Activated naive CD8-positive, alpha-beta T cell treated with anti-CD3 and anti-CD28 coated beads, Interleukin-2, amount 50 U/mL, for 24 hours (primary cell): ENCODE data around the gene MYO1B.

Source experiments
- ATAC-seq: fragments of 150-1000 bp; cut with Tn5 transposase; one replicate; pipeline ENCODE4 v1.10.0; 2021
- DNase-seq: peaks from one replicate; pipeline ENCODE4 v3.0.0; 2021
- H3K27ac Mint-ChIP-seq: one replicate; pipeline ENCODE4 v1.8.0; 2021; ENCODE audit warnings: mild to moderate bottlenecking, mixed read lengths
- H3K27me3 Mint-ChIP-seq: one replicate; pipeline ENCODE4 v1.8.0; 2021; ENCODE audit warnings: mixed read lengths
- H3K36me3 Mint-ChIP-seq: one replicate; pipeline ENCODE4 v1.8.0; 2021; ENCODE audit warnings: low read depth, mixed read lengths
- H3K4me1 Mint-ChIP-seq: one replicate; pipeline ENCODE4 v1.8.0; 2021; ENCODE audit warnings: mixed read lengths
- H3K4me3 Mint-ChIP-seq: one replicate; pipeline ENCODE4 v1.8.0; 2021; ENCODE audit warnings: mild to moderate bottlenecking, moderate library complexity, mixed read lengths
- H3K9me3 Mint-ChIP-seq: one replicate; pipeline ENCODE4 v1.8.0; 2021; ENCODE audit warnings: mixed read lengths

MYO1B gene

GRCh38 chr2:191411472-191411871 is 166.3 kb downstream of the MYO1B start:
- ATAC-seq = no peak
- DNase-seq = no peak
- peaks cover 25% of the 10 kb centered on the region for H3K36me3 Mint-ChIP-seq
- H3K4me1 Mint-ChIP-seq = peaks cover 1% of the 10 kb centered on the region
- H3K9me3 Mint-ChIP-seq = no peaks in the 10 kb centered on the region
- H3K27me3 Mint-ChIP-seq = no peaks in the 10 kb centered on the region
- H3K27ac Mint-ChIP-seq = no peak overlapping the region
- no peak overlapping the region for H3K4me3 Mint-ChIP-seq

DNA sequence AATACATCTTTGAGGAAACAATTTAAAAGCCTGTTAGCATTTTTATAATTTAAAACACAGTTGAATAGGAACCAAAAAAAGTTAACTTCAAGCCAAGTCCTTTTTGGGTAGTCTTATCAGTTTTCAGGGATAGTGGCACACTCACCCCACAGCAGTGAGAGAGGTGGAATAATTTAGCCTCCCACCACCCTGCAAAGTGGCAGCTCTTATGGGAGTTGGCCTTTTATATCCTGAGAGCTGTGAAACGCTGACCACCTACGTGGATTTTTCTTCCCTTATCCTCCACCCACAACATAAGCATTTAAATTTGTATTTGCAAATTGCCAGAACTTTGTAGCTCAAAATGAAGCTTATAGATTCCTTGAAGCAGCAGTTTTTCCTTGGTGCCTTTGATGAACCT is 167.1 kb downstream of the MYO1B start:
- no peak overlapping the region for H3K27ac Mint-ChIP-seq
- ATAC-seq (no peak), DNase-seq (no peak)
- no peaks in the 10 kb centered on the region for H3K9me3 Mint-ChIP-seq
- H3K36me3 Mint-ChIP-seq = peaks cover 25% of the 10 kb centered on the region
- no peak overlapping the region for H3K4me3 Mint-ChIP-seq
- peaks cover 1% of the 10 kb centered on the region for H3K4me1 Mint-ChIP-seq
- H3K27me3 Mint-ChIP-seq = no peaks in the 10 kb centered on the region

DNA sequence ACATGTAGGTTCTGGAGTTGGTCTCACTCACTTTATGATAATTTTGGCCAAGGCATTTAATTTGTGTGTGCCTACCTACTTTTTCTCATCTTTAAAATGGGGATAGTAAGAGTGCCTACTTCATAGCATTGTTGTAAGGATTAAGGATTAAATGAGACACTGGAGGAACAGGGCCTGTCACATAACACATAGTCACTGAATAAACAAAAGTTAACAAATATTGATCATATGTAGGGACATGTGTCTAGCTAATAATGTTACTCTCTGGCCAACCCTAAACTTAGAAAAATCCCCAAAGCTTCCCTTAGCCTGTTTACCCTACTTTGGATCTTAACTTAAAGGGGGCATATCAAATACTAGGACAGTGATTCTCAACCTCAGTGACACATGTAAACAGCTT is 169.9 kb downstream of the MYO1B start:
- ATAC-seq (no peak), DNase-seq (no peak)
- Mint-ChIP-seq H3K36me3 (peaks cover 15% of the 10 kb centered on the region), H3K27me3 (no peaks in the 10 kb centered on the region), H3K4me1 (peaks cover 1% of the 10 kb centered on the region), H3K9me3 (no peaks in the 10 kb centered on the region), H3K4me3 (no peak overlapping the region), H3K27ac (no peak overlapping the region)

GRCh38 chr2:191415858-191416257 is 170.7 kb downstream of the MYO1B start:
- no peak for ATAC-seq
- H3K9me3 Mint-ChIP-seq = no peaks in the 10 kb centered on the region
- H3K36me3 Mint-ChIP-seq = peaks cover 12% of the 10 kb centered on the region
- no peak overlapping the region for H3K27ac Mint-ChIP-seq
- no peak overlapping the region for H3K4me3 Mint-ChIP-seq
- DNase-seq = no peak
- peaks cover 1% of the 10 kb centered on the region for H3K4me1 Mint-ChIP-seq
- no peaks in the 10 kb centered on the region for H3K27me3 Mint-ChIP-seq

- Mint-ChIP-seq H3K4me3 (no peak overlapping the region), H3K27ac (no peak overlapping the region), H3K9me3 (no peaks in the 10 kb centered on the region), H3K36me3 (peaks cover 9% of the 10 kb centered on the region), H3K27me3 (no peaks in the 10 kb centered on the region), H3K4me1 (peaks cover 4% of the 10 kb centered on the region)
- ATAC-seq = no peak
- DNase-seq = no peak
Measured at GRCh38 chr2:191417746-191418145, 172.5 kb downstream of the MYO1B start.

GRCh38 chr2:191421950-191422349 is 176.7 kb downstream of the MYO1B start:
- Mint-ChIP-seq H3K36me3 (no peaks in the 10 kb centered on the region), H3K9me3 (no peaks in the 10 kb centered on the region), H3K27ac (no peak overlapping the region), H3K27me3 (no peaks in the 10 kb centered on the region), H3K4me1 (peaks cover 2% of the 10 kb centered on the region), H3K4me3 (no peak overlapping the region)
- peak; percentile 97 for ATAC-seq
- DNase-seq = peak; percentile 2

GRCh38 chr2:191427031-191427430 is 181.8 kb downstream of the MYO1B start:
- Mint-ChIP-seq H3K9me3 (no peaks in the 10 kb centered on the region), H3K27me3 (no peaks in the 10 kb centered on the region), H3K27ac (no peak overlapping the region), H3K4me1 (no peaks in the 10 kb centered on the region), H3K36me3 (no peaks in the 10 kb centered on the region), H3K4me3 (no peak overlapping the region)
- DNase-seq (no peak), ATAC-seq (no peak)

- H3K36me3 Mint-ChIP-seq = no peaks in the 10 kb centered on the region
- H3K9me3 Mint-ChIP-seq = no peaks in the 10 kb centered on the region
- H3K27me3 Mint-ChIP-seq = no peaks in the 10 kb centered on the region
- H3K4me1 Mint-ChIP-seq = no peaks in the 10 kb centered on the region
- DNase-seq = no peak
- H3K4me3 Mint-ChIP-seq = no peak overlapping the region
- no peak overlapping the region for H3K27ac Mint-ChIP-seq
- no peak for ATAC-seq
Measured at GRCh38 chr2:191428141-191428540, 182.9 kb downstream of the MYO1B start.

DNA sequence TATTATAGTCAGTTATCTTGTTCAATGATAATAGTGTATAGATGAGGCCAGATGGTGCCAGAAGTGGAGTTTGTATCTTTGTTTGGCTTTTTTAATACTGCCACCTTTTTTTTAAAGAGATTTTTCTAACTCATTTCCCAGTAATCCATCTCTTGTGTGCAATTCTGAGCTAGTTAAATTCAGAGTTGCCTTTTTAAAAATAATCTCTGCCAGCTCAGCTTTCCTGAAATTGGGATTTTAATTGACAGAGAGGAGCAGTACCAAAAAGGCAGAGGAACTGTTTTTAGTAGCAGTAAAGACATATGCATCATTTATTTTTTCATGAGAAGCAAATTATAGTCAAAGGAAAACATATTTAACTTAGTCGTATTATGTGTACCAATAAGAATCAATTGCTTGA is 185.3 kb downstream of the MYO1B start:
- no peaks in the 10 kb centered on the region for H3K36me3 Mint-ChIP-seq
- H3K9me3 Mint-ChIP-seq = no peaks in the 10 kb centered on the region
- DNase-seq (no peak), ATAC-seq (no peak)
- no peak overlapping the region for H3K27ac Mint-ChIP-seq
- no peaks in the 10 kb centered on the region for H3K27me3 Mint-ChIP-seq
- no peaks in the 10 kb centered on the region for H3K4me1 Mint-ChIP-seq
- H3K4me3 Mint-ChIP-seq = no peak overlapping the region

DNA sequence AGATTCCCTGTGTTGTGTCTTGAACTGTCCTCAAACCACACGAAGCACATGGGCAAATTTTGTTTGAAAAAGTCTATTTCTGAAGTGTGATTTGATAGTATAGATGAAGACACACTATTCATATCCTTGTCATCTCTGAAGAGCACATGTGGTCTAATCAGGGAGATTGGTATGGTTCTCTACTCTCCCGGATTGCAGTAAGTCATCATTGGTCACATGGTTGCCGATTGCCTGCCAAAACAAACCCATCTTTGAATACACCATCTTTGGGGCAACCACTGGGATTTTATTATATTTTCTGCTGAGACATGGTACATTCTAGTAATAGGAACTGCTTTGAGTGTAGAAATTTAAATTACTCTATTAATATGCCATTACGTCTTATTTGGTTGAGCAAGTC is 186.9 kb downstream of the MYO1B start:
- H3K9me3 Mint-ChIP-seq = no peaks in the 10 kb centered on the region
- H3K4me1 Mint-ChIP-seq = no peaks in the 10 kb centered on the region
- H3K36me3 Mint-ChIP-seq = no peaks in the 10 kb centered on the region
- ATAC-seq = no peak
- H3K27ac Mint-ChIP-seq = no peak overlapping the region
- no peaks in the 10 kb centered on the region for H3K27me3 Mint-ChIP-seq
- no peak overlapping the region for H3K4me3 Mint-ChIP-seq
- no peak for DNase-seq

GRCh38 chr2:191434072-191434471 is 188.9 kb downstream of the MYO1B start:
- no peaks in the 10 kb centered on the region for H3K27me3 Mint-ChIP-seq
- DNase-seq (no peak), ATAC-seq (no peak)
- no peaks in the 10 kb centered on the region for H3K9me3 Mint-ChIP-seq
- H3K27ac Mint-ChIP-seq = no peak overlapping the region
- no peaks in the 10 kb centered on the region for H3K4me1 Mint-ChIP-seq
- no peaks in the 10 kb centered on the region for H3K36me3 Mint-ChIP-seq
- no peak overlapping the region for H3K4me3 Mint-ChIP-seq

DNA sequence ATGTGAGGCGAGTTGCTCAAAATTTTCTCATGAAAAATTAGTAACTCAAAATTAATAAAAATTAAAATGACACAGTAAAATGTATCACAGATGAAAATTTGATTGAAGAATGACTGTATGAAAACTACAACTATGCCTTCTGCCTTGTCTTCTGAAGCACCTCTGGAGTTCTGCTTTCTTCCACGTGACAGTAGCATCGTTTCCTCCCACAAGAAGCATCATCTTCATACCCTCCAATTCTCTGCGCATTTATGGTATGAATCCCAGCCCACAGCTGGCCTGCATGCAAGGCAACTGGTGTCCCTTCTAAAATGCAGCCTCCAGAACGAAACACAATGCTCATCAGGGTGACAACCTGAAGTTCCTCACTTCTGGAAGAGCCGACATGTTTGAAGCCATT is 189.9 kb downstream of the MYO1B start:
- DNase-seq (no peak), ATAC-seq (no peak)
- no peaks in the 10 kb centered on the region for H3K9me3 Mint-ChIP-seq
- H3K4me3 Mint-ChIP-seq = no peak overlapping the region
- no peaks in the 10 kb centered on the region for H3K27me3 Mint-ChIP-seq
- H3K36me3 Mint-ChIP-seq = no peaks in the 10 kb centered on the region
- no peaks in the 10 kb centered on the region for H3K4me1 Mint-ChIP-seq
- H3K27ac Mint-ChIP-seq = no peak overlapping the region

DNA sequence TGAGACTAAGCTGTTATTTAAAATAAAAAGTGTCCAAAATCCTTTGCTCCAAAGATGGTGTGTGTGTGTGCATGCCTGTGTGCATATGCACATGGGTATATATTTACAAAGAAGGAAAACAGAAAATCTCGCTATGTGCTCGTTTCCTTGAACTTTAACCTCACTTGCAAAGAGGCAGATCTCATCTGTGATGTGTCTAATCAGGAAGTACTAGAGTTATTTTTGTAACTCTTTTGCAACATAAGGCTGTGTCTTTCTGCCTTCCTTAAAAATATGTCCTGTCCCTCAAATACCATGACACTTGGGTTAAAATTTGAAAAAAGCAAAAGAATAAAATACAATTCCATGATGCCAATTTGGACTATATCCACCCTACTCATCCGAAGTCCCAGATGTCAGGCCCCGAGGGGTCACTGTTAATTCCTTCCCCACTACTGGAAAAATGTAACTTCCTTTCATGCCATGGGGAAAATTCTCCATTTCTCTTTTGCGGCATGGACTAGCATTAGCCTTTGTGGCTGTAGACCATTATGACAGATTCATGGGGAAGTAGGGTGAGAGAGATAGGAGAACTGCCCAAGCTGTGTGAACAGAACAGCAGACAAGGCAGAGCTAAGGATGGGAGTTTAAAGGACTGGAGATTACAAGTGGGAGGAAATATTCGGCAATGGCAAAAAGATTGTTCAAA is 191.3 kb downstream of the MYO1B start:
- Mint-ChIP-seq H3K9me3 (no peaks in the 10 kb centered on the region), H3K27ac (no peak overlapping the region), H3K36me3 (no peaks in the 10 kb centered on the region), H3K27me3 (no peaks in the 10 kb centered on the region), H3K4me1 (no peaks in the 10 kb centered on the region), H3K4me3 (no peak overlapping the region)
- ATAC-seq (no peak), DNase-seq (no peak)

GRCh38 chr2:191439481-191439880 is 194.3 kb downstream of the MYO1B start:
- H3K27me3 Mint-ChIP-seq = no peaks in the 10 kb centered on the region
- DNase-seq = no peak
- no peaks in the 10 kb centered on the region for H3K4me1 Mint-ChIP-seq
- no peak overlapping the region for H3K4me3 Mint-ChIP-seq
- ATAC-seq = no peak
- H3K36me3 Mint-ChIP-seq = no peaks in the 10 kb centered on the region
- no peaks in the 10 kb centered on the region for H3K9me3 Mint-ChIP-seq
- H3K27ac Mint-ChIP-seq = no peak overlapping the region

GRCh38 chr2:191441496-191442214 is 196.5 kb downstream of the MYO1B start:
- DNase-seq = no peak
- ATAC-seq = no peak
- H3K4me3 Mint-ChIP-seq = no peak overlapping the region

More at GRCh38 chr2:191441496-191442214, 196.5 kb downstream of the MYO1B start:
- peaks cover 7% of the 10 kb centered on the region for H3K27me3 Mint-ChIP-seq
- H3K27ac Mint-ChIP-seq = no peak overlapping the region
- H3K4me1 Mint-ChIP-seq = no peaks in the 10 kb centered on the region
- no peaks in the 10 kb centered on the region for H3K9me3 Mint-ChIP-seq
- H3K36me3 Mint-ChIP-seq = no peaks in the 10 kb centered on the region
